DND-41 (cell line): ENCODE results near the gene RUNX1.
"Not testable (repeated sequence)": the region's sequence is repeated elsewhere in the genome, so short reads cannot be mapped to it uniquely, and the experiment has no call there.

Experiments used
- ATAC-seq: fragments of 200-7000 bp; cut with Tn5 transposase; 3 replicates; pipeline ENCODE4 v1.9.1; 2021; ENCODE audit warnings: low read depth; ENCODE audit not compliant: insufficient read depth
- DNase-seq: peaks from one replicate; pipeline ENCODE4 v3.0.0-alpha.2; 2020
- H2AFZ ChIP-seq: 2 replicates; pipeline ENCODE4 v1.6.0; 2012; ENCODE audit warnings: low read depth, low read length
- H3K27ac ChIP-seq: 2 replicates; pipeline ENCODE4 v1.5.1; 2012; ENCODE audit warnings: low read length, inconsistent platforms
- H3K27me3 ChIP-seq: fragments of 200-600 bp; sonication (generic); 2 replicates; pipeline ENCODE4 v1.6.0; 2012; ENCODE audit warnings: low read length, mild to moderate bottlenecking, inconsistent platforms; ENCODE audit not compliant: insufficient read depth, poor library complexity
- H3K36me3 ChIP-seq: 2 replicates; pipeline ENCODE4 v1.5.1; 2012; ENCODE audit warnings: low read length, inconsistent platforms; ENCODE audit not compliant: insufficient read depth
- H3K4me1 ChIP-seq: 2 replicates; pipeline ENCODE4 v1.5.1; 2012; ENCODE audit warnings: mild to moderate bottlenecking, low read length; ENCODE audit not compliant: insufficient read depth
- H3K4me2 ChIP-seq: 2 replicates; pipeline ENCODE4 v1.6.0; 2012; ENCODE audit warnings: mild to moderate bottlenecking, moderate library complexity, low read length, inconsistent platforms; ENCODE audit not compliant: insufficient read depth
- H3K4me3 ChIP-seq, 2 experiments: fragments of 200-600 bp in 1 of 2; shearing (Covaris generic) in 1 of 2; 2 replicates each; pipeline ENCODE4 v1.5.1; 2012 to 2016; ENCODE audit warnings: inconsistent platforms in 2 of 2, low read length in 2 of 2, mild to moderate bottlenecking in 2 of 2, low read depth in 1 of 2, moderate library complexity in 1 of 2
- H3K79me2 ChIP-seq: 2 replicates; pipeline ENCODE4 v1.6.0; 2012; ENCODE audit warnings: low read length, inconsistent platforms; ENCODE audit not compliant: insufficient read depth
- H3K9ac ChIP-seq: 2 replicates; pipeline ENCODE4 v1.6.0; 2012; ENCODE audit warnings: low read depth, mild to moderate bottlenecking, inconsistent platforms, low read length, moderate library complexity
- H3K9me3 ChIP-seq: 2 replicates; pipeline ENCODE4 v1.5.1; 2012; ENCODE audit warnings: low read length, moderate library complexity, mild to moderate bottlenecking, inconsistent platforms; ENCODE audit not compliant: insufficient read depth, severe bottlenecking
- H4K20me1 ChIP-seq: 2 replicates; pipeline ENCODE4 v1.6.0; 2012; ENCODE audit warnings: low read length; ENCODE audit not compliant: insufficient read depth
- CTCF ChIP-seq: IDR thresholded peaks from 2 replicates; pipeline ENCODE4 v1.5.1; 2012; ENCODE audit warnings: borderline replicate concordance, low read length, moderate library complexity, mild to moderate bottlenecking; ENCODE audit not compliant: poor library complexity, severe bottlenecking; ENCODE audit errors: extremely low read depth
- EZH2 ChIP-seq: IDR thresholded peaks from 3 replicates; pipeline ENCODE4 v1.6.1; 2012; ENCODE audit warnings: borderline replicate concordance, low read depth, mild to moderate bottlenecking, moderate library complexity, low read length, inconsistent platforms; ENCODE audit not compliant: severe bottlenecking

The RUNX1 gene

GRCh38 chr21:34968414-34969333, 80.4 kb downstream of the RUNX1 start:
- ATAC-seq = peak; percentile 22; the same call in 1 of the 3 replicates
- no peak overlapping the region for H3K4me2 ChIP-seq

GRCh38 chr21:34967509-34968289, 81.4 kb downstream of the RUNX1 start:
- Histone ChIP-seq H3K4me1 (peaks cover 36% of the 10 kb centered on the region), H4K20me1 (peaks cover 79% of the 10 kb centered on the region)

More at GRCh38 chr21:34968414-34969333, 80.4 kb downstream of the RUNX1 start:
- Histone ChIP-seq H4K20me1 (peaks cover 77% of the 10 kb centered on the region), H3K9ac (no peak overlapping the region), H3K79me2 (peaks cover 97% of the 10 kb centered on the region), H2AFZ (no peak overlapping the region), H3K27ac (peak overlapping the region; percentile 6; the same call in 1 of the 2 replicates), H3K36me3 (peaks cover 79% of the 10 kb centered on the region), H3K4me1 (peaks cover 34% of the 10 kb centered on the region), H3K27me3 (no peaks in the 10 kb centered on the region), H3K9me3 (no peaks in the 10 kb centered on the region), H3K4me3 (no peak overlapping the region)
- DNase-seq = no peak
- TF ChIP-seq EZH2 = no peak
- no peak for TF ChIP-seq CTCF

GRCh38 chr21:34966881-34967280, 82.2 kb downstream of the RUNX1 start:
- not testable (repeated sequence) for H3K9ac ChIP-seq, DNase-seq, H2AFZ ChIP-seq, H3K27ac ChIP-seq, H3K4me2 ChIP-seq, H3K9me3 ChIP-seq, ATAC-seq, H3K27me3 ChIP-seq, H3K4me3 ChIP-seq
- Histone ChIP-seq H3K79me2 (peaks cover 97% of the 10 kb centered on the region), H3K36me3 (peaks cover 89% of the 10 kb centered on the region), H3K4me1 (peaks cover 40% of the 10 kb centered on the region), H4K20me1 (peaks cover 83% of the 10 kb centered on the region)

More at GRCh38 chr21:34967509-34968289, 81.4 kb downstream of the RUNX1 start:
- ATAC-seq (peak; percentile 29; the same call in 2 of the 3 replicates), DNase-seq (no peak)
- Histone ChIP-seq H3K27me3 (no peaks in the 10 kb centered on the region), H3K9ac (no peak overlapping the region), H3K4me3 (no peak overlapping the region), H3K36me3 (peaks cover 86% of the 10 kb centered on the region), H3K4me2 (no peak overlapping the region), H2AFZ (no peak overlapping the region), H3K27ac (peak overlapping the region; percentile 30), H3K79me2 (peaks cover 97% of the 10 kb centered on the region), H3K9me3 (no peaks in the 10 kb centered on the region)
- TF ChIP-seq CTCF (no peak), EZH2 (no peak)
